ENCODE measurements around the gene SINHCAF.

- TF ChIP-seq POLR2A (IDR thresholded peaks at IDR 0.05; ENCODE audit: low read depth, low read length) (no peak), POLR2AphosphoS5 (IDR thresholded peaks at IDR 0.05; ENCODE audit: low read depth, low read length) (no peak)
These were observed 51.2 kb downstream of the SINHCAF start for GRCh38 chr12:31274520-31275300.

Measured in GM12892 (cell line).